Stimulated activated CD4-positive, alpha-beta T cell treated with anti-CD3 and anti-CD28 coated beads, Interleukin-15, amount 100 ng/mL, for 24 hours (primary cell): ENCODE measurements around the gene ENDOU.
A peak's percentile ranks its signal among the peaks of the same experiment; 100 is the strongest.

Experiments
- DNase-seq: peaks from one replicate; pipeline ENCODE4 v3.0.0-alpha.2; 2020

Gene ENDOU

GRCh38 chr12:47757364-47757839 lies 32.1 kb upstream of the ENDOU start:
- DNase-seq: no peak

GRCh38 chr12:47755655-47756562 lies 30.6 kb upstream of the ENDOU start:
- peak; percentile 64 for DNase-seq

DNA sequence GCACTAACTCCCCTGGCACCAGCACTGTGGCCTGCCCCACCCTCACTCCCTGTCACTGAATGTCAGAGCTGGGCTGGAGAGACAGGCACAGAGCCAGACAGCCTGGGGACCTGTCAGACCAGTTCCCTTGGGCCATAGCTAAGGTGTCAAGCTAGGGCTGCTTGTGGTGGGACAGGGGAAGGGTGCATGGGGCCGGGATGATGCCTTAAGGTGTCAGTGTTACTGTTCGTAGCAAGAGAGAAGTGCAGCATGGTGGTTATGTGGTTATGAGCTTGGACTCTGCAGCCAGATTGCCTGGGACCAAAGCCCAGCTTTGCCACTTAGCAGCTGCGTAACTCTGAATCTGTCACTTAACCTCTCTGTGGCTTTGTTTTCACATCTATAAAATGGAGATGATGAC lies 29.6 kb upstream of the ENDOU start:
- no peak for DNase-seq

- DNase-seq: no peak
Measured at GRCh38 chr12:47754126-47754525, 28.8 kb upstream of the ENDOU start.

GRCh38 chr12:47753021-47754001 lies 28.0 kb upstream of the ENDOU start:
- no peak for DNase-seq

GRCh38 chr12:47752552-47752951 lies 27.3 kb upstream of the ENDOU start:
- DNase-seq: no peak

- DNase-seq: no peak
Measured at GRCh38 chr12:47752121-47752520, 26.8 kb upstream of the ENDOU start.

- no peak for DNase-seq
Measured at GRCh38 chr12:47751561-47751960, 26.3 kb upstream of the ENDOU start.

- DNase-seq: no peak
Measured at GRCh38 chr12:47750916-47751470, 25.7 kb upstream of the ENDOU start.

DNA sequence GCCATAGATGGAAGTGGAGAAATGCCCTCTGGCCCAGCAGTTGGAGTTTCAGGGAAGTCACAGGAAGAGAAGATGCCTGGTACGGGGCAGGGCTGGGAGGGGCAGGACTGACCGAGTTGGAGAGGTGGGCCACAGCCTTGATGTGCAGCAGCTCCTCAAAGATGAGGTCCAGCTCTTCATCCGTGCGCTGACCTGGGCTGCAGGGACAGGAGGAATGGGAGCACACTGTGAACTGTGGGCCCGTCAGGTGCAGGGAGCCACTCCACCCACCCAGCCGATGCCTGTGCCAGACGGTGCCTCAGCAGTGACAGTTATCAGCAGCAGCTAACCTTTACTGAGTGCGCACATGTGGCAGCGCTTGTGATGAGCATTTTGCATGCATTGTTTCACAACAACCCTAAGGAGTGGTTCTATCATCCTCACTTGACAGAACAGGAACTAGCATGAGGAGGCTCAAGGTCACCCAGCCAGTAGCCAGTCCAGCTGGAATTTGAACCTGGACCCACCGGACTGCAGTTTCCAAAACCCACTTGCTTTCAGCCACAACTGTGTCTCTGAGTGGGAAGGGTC lies 25.0 kb upstream of the ENDOU start:
- no peak for DNase-seq

- no peak for DNase-seq
Measured at GRCh38 chr12:47748899-47749298, 23.6 kb upstream of the ENDOU start.

GRCh38 chr12:47748507-47748828 lies 23.2 kb upstream of the ENDOU start:
- DNase-seq: no peak

DNA sequence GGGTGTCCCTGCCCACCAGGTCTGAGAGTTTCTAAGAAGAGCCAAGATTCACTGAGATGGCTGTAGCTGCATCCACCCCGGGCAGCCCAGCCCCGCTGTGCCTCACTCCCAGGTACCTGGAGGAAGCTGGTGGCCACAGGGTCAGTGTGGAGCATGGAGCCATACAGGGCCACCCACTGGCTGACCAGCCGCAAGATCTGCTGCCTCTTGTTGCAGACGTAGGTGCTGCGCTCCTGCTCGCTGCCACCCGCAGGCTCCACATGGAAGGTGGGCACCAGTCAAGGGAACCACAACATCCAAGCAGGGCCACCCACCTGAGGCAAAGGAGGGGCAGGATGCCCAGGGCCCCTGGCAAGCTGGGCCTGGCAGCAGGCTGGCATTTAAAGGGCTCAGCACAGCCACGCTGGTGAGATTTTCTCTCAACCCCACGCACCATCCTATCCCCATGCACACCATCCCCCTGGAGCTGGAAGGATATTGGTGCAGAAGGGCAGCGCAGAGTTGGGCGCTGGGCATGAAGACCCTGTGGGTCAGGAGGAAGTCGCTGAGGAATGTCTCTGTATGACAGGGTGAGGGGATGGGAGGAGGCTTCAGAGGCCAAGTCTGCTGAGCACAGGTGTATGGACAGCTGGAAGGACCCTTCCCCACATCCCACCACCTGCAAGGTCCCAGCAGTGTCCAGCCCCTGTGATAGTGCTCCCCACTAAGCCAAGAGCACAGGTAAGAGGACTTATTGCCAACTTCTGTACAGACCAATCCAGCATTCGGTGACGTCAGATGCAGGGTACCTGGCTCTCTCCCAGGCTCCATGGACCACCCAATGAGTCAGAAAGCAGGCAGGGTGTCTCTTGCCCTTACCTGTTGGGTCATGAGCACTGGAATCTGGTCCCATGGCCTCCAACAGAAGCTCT lies 22.6 kb upstream of the ENDOU start:
- no peak for DNase-seq

DNA sequence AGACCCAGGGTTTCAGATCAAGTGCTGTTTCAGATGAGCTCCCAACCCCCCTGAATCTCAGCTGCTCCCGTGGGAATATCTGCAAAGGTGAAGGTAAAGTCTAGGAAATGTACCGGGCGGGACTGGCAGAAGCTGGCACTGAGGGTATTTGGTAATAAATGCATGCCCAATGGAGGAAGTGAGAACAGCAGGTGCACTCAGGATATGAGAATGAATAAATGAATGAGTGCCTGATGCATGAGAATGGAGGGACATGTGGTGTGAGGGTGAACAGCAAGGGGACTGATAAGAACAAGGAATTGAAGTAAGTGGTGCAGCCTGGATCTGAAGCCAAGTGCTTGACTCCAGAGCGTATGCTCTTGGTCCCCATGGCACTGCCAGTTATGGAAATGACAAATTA lies 21.8 kb upstream of the ENDOU start:
- no peak for DNase-seq

DNA sequence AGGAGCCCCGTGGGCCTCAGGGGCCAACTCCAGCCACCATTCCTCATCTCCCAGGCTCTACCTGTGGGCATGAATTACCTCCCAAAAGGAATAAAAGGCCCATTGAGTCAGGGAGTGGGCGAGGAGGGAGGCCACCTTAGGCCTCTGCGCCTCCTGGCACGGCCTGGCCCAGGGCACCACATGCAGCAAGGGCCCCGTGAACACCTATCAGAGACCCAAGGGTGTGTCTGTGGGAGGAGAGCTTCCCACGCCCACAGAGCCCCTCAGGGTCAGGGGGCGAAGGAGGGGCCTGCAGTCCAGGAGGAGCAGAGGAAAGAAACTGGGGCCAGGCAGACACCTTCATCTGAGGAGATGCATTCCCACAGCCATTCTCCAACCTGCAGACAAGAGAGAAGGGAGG lies 21.2 kb upstream of the ENDOU start:
- no peak for DNase-seq

DNA sequence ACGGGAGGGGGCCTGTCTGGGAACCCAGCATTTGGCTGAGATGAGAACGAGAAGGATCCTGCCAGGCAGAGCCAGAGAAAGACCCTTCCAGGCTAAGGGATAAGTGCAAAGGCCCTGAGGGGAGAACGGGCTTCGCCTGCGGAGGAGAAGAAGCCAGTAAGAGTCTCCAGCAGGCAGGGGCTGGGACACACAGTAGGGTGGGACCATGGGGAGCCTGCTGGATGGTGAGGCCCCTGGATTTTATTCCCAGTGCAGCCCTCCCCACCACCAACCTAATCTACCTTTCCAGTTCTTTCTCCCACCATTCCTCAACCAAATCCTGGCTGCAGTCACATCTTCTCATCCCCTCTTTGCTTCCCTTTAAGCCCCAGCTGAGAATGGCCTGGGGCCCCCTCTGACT lies 20.8 kb upstream of the ENDOU start:
- DNase-seq: no peak

- no peak for DNase-seq
Measured at GRCh38 chr12:47745485-47746041, 20.3 kb upstream of the ENDOU start.

DNA sequence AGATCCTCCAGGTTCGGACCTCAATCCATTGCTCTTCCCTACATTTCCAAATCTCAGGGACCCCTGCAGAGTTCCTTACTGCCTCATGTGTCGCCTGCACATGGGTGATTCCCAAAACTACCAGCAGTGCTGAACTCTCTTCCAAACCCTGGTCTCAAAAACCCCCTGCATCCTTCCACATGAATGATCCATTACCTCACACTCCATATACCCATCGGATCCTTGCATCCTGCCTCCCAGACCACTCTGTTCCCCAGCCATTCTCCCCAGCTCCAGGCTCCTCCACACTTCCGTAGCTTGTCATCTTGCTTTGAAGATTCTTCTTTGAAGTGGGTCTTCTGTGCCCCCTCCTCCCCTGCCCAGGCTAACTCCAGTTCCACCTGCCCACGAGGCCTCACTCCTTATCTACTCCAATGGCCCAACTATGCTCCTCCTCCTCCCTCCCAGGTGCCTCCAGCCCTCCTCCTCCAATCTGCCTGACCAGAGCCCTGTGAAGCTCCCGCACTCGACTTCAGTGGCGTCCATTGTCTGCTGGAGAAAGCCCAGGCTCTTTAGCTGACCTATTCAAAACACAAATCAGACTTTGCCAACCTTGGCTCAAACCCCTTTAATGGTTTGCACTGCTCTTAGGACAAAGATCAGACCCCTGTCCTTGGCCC lies 19.6 kb upstream of the ENDOU start:
- DNase-seq: no peak

DNA sequence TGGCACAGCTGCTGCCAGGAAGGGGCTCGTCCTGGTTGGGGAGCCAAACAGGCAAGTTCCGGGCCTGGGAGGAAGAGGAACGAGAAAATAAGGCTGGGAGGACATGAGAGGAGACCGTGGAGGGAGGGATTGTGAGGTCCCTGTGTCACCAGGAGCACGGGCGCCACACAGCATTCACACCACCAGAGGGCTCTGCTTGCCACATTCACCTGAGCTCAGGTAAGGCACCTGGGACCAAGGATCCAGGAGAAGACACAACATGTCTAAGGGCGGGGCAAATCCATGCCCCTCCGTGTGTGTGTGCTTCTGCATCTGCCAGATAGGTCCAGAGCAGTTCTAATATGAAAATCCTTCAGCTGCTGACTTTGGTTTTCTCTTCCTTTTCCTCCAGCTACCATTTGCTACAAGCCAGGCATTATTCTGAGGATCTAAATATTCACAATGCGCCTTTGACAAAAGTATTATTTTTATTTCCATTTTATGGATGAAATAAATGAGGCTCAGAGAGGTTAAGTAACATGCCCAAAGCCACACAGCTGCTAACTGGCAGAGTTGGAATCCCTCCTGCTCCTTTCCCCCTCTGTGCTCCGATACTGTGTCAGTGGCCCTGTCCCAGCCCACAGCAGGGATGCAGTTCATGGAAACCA lies 18.8 kb upstream of the ENDOU start:
- peak; percentile 59 for DNase-seq

DNA sequence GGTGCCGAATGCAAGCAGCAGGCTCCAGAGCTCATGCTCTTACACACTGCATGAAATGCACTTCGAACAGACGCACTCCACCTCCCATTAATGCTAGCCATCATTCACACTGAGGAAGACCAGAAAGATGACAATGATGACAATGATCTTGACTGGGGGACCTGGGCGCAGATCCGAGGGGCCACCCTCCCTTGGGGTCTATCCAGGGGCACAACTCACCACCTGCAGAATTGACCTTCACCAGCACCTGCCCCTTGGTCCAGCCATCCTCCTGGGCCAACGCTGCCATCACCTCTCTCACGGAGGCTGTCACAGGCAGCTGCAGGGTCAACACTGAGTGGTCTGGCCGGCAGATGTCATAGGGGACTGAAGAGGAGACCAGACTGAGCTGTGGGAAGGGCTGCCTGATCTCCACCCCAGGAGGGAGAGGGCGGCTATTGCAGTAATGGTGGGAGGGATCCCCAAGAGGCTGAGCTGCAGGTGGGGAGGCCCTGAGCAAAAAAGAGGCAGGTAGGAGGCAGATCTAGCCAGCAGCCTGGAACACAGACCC lies 18.1 kb upstream of the ENDOU start:
- DNase-seq: no peak
